DMS114 treated with DMSO at 0.1 percent for 48 hours (cell line): Measurements from ENCODE around the gene RAF1.
A peak's percentile ranks its signal among the peaks of the same experiment; 100 is the strongest.
"Not testable (repeated sequence)": the region's sequence is repeated elsewhere in the genome, so short reads cannot be mapped to it uniquely, and the experiment has no call there.

Experiments used
- DNase-seq: peaks from one replicate; lab custom pipeline; 2025; ENCODE audit not compliant: unreplicated experiment; lab: John Stamatoyannopoulos, UW

Gene RAF1

DNA sequence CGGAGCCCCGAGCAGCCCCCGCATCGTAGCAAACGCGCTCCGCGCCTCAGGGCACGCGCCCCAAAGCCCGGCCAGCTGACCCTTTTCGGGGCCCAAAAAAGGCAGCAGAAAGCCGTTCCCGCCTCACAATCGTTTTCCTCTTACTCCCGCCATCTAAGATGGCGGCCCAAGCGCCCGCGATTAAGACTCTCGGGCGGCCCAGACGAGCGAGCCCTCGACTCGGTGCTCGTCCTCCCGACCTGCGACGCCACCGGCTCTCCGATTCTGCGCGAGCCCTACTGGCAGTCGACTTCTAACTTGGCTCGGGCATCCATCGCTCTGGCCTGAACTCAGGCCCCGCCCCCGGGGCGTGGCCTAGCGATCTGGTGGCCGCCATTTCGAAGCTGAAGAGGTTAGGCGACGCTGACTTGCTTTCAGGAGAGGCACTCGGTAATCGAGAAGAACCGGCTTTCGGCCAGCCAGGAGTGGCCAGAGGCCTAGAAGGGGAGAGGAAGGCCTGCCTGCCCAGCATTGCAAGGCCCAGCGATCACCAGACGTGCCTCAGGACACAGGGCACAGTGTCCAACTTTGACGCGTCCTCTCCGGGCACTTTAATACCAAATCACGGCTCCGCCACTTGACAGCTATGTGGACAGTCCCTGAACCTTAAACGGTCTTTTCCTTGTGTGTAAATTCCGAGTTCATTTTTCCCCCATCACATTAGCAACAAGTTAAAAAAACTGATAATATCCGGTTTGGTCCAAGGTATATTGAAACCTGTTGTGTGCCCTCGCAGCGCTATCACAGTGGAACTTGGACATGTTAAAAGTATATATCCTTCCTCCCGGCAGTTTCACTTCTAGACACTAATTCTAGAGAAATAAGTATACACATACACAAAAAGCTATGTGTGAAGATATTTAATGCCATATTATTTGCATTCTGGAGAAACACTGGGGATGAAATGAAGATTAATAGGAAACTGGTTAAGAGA lies at the start of gene RAF1:
Gene RAF1 (minus strand): TSS at position 182 of the 973 bp plus-strand sequence. CDS start 45,396 bp downstream, outside the sequence.
- DNase-seq, result peak; percentile 96

- no peak for DNase-seq
These were observed 46.1 kb upstream of the RAF1 start for GRCh38 chr3:12710062-12710461.

DNA sequence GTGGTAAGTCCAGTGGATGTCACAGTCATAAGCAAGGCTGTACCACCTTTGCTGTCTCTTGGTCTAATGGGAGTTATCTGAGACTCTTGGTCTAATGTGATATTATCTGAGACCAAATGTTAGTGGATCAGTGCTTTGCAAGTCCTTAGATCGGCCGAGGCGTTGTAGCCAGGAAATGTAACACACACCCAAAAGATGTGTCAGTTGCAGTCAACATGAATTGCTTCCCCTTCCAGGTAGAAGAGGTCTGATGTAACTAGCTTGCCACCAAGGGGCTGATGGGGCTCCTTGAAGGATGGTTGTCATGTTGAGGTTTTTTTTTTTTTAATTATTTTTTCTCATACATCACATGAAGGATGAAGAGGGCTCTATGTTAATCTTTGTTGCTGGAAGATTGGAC lies 45.4 kb upstream of the RAF1 start:
- DNase-seq, result no peak

DNA sequence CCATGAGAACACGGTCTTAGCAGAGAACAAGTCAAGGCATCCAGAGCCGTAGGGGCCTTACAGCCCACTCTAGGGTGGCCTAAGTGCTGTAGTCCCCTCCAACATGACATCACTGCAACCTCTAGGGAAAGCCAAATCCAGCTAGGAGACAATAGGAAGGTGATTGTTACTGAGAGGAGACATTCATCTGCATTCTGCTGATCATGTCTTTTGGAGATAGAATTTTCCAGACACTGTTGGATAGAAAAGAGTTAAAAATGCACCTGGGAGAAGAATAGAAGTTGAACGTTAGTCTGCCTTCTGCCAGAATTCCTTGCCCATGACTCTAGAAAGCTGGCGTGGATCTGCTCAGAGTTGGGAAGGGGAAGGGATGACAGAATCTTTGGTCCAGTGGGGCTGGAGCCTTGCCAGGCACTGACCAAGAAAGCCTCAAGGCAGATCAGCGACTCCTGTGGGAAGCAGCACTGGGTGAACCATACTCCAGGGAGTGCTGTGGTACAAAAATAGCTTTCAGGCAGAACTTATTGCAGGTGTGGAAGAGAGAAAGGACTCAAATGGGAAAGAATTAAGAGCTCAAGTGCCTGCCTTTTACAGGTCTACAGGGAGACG lies 44.8 kb upstream of the RAF1 start:
- no peak for DNase-seq

DNA sequence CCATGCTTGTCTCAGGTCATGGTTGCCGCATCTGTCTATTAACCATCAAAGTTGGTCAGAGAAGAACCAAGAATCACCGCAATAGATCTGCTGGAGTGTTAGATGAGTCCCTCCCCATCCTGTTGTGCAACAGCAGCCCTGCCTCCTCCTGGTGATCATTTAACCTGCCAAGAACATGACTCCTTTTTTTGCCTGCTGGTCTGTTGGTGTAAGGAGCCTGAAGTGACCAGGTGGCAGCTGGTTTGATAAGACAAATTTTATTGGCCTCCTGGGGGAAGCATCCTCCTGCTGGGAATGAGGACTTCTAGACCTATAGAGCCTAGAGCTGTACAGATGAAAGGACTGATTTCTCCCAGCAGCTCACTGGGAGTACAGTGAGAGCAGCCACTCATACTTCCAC lies 43.5 kb upstream of the RAF1 start:
- DNase-seq, result no peak

DNA sequence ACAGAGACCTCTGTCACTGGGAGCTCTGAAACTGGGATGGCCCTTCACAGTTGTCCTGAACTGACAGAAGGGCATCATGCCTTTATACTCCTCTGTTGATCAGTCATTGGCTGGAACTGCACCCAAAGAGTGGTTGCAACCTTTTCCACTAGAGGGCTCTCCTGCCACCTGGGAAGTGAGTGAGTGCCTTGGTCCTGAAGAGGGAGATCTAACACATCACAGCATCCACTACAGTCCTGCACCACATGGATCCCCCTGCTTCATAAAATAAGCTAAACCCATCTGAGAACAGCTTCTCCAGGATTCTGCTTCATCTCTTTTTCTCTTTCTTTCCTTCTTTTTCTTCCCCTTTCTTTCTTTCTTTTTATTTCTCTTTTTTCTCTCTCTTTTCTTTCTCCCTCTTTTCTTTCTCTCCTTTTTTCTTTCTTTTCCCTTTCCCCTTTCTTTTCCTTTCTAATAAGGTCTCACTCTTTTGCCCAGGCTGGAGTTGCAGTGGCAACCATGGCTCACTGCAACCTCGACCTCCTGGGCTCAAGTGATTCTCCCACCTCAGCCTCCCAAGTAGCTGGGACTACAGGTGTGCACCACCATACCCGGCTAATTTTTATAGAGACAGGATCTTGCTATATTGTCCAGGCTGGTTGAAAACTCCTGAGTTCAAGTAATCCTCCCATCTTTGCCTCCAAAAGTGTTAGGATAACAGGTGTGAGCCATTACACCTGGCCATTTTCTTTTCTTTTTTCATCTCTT lies 42.8 kb upstream of the RAF1 start:
- peak; percentile 62 for DNase-seq

DNA sequence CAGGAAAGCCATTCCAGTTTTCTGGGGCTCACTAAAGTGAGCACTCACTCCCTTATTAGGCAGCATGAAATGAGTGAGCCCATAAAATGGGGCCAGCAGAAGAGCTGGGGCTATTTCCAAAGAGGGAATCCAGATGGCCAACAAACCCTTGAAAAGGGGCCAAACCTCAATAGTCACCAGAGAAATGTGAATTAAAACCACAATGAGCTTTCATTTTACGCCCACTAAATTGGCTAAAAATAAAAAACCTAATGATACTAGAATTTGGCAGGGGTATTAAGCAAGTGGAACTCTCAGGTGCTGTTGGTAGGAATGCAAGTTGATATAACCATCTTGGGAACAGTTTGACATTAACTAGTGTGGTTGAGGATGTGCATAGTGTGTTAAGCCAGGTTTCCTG lies 42.1 kb upstream of the RAF1 start:
- DNase-seq, result no peak

DNA sequence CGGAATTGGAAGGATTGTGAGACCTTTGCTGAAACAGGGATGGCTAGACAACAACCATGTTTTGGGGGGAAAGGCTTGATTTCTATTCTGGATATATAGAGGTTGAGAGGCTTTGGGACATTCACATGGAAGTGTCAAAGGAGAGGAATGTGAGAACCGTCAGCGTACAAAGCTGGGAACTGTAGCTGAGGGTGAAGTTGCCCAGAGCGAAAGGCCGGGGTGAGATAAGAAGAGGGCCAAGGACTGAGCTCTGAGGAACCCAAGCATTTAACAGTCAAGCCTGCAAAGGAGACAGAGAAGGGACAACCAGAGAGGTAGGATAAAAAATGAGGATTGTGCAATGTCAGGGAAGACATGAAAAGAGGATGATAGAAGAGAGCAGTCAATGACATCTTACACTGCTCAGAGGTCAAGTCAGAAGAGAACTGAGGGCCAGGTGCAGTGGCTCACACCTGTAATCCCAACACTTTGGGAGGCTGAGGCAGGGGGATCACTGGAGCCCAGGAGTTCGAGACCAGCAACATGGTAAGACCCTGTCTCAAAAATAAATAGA lies 41.5 kb upstream of the RAF1 start:
- no peak for DNase-seq

GRCh38 chr3:12702501-12702900 lies 38.6 kb upstream of the RAF1 start:
- DNase-seq, result no peak

DNA sequence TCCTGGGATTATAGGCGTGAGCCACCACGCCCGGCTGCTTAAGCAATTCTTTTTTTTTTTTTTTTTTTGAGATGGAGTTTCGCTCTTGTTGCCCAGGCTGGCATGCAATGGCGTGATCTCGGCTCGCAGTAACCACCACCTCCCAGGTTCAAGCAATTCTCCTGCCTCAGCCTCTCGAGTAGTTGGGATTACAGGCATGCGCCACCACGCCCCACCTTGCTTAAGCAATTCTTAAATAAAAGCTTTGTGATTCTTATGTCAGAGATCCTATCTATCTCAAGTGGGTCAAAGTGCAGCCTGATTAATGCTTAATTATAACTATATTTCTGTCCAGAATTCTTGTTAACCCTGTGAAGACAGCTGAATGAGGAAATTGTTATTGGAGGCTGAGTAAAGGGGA lies 37.7 kb upstream of the RAF1 start:
- DNase-seq, result not testable (repeated sequence)

- DNase-seq, result no peak
These were observed 36.9 kb upstream of the RAF1 start for GRCh38 chr3:12700800-12701199.

DNA sequence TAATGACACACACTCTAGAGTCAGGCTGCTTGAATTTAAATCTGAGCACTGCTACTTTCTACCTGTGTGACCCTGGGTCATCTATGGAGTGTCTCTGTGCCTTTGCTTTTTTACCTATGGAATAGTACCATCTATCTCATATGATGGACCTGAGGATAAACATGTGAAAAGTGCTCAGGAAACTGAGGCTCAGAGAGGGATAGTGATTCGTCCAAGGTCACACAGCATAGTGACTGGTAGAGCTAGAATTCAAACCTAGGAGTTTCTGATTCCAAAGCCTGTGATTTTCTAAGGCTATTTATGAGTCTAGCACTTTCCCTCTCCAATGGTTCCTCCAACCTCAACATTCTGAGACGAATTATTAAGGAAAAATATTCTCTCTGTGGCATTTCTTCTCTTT lies 32.0 kb upstream of the RAF1 start:
- no peak for DNase-seq

GRCh38 chr3:12695112-12695511 lies 31.2 kb upstream of the RAF1 start:
- no peak for DNase-seq

GRCh38 chr3:12692444-12692843 lies 28.5 kb upstream of the RAF1 start:
- no peak for DNase-seq

- DNase-seq, result no peak
These were observed 26.2 kb upstream of the RAF1 start for GRCh38 chr3:12689997-12690711.

DNA sequence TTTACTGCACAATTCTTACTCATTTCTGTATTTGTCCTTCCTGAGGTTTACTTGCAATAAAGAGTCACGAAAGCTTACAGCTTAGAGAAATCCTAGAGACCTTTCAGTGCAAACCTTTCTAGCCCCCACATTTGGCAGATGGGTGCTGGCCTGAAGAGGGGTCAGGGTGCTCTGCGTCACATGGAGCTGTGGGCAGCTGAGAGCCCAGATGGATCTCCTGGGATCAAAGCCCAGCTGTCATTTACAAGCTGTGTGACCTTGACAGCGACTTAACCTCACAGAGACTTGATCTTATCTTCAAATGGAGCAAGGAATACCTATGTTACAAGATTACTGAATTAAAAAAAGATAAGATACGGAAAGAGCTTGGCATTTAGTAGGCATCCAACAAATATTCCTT lies 24.0 kb upstream of the RAF1 start:
- DNase-seq, result no peak

DNA sequence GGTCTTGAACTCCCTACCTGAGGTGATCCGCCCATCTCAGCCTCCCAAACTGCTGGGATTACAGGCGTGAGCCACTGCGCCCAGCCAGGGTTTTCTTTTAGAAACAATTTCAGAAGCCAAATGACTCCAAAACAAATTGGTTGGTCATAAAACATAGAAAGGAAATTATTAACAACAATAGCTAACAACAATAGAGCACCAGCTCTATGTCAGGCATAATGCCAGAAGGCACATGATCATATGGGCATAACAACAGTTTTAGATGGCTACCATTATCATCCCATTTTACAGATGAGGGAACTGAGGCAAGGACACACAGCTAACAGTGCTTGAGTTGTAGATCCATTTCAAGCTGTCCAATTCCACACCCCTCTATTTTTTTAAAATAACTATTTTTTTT lies 22.2 kb upstream of the RAF1 start:
- no peak for DNase-seq

- no peak for DNase-seq
These were observed 18.1 kb upstream of the RAF1 start for GRCh38 chr3:12681943-12682390.

- DNase-seq, result no peak
These were observed 17.4 kb upstream of the RAF1 start for GRCh38 chr3:12681089-12681942.

DNA sequence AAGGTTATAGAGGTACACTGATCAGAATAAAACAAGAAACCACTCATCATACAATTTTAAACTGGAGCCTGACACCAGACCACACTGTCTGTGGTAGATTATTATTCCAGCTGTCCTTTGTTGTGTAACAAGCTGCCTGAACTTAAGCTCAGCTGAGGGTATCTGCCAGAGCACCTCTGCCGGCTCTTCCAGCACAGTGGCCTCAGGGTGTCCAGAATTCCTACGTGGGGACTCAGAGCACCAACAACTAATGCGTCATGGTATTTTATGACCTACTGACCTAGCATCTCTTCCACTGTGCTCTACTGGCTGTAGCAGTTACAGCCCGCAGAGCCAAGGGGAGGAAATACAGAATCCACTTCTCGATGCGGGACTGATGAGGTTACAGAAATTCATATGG lies 15.6 kb upstream of the RAF1 start:
- no peak for DNase-seq
